ENCODE data around the gene PAX2. TPM values are rescaled to one million over a fixed set of nuclear protein-coding genes. Genes with fewer than 3 reads are reported as not detected.

Gene PAX2
- total and polyA plus RNA-seq, 2 experiments from 2014 or later: not detected

DNA sequence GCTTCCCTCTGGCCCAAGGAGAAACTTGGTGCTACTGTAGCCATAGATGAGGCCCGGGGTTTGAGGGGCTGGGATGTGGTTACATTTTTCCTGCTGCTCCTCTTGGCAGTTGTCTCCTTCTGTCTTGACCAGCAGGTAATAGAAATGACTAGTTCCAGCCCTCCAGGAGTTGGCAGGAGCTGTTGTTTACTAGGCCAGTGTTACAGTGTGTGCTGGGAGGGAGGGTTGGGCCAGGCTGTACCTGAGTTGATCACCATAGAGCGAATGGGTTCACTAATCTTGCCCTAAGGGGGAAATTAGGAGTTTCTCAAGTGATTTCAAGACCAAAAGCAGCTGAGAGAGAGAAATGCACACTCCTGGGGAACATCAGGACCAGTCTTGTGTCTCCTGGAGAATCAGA, 34.9 kb downstream of the PAX2 start:
- Histone ChIP-seq H3K4me3 (no peak overlapping the region), H3K4me1 (ENCODE audit: insufficient read depth) (no peaks in the 10 kb centered on the region), H2AFZ (no peak overlapping the region), H3K9me3 (ENCODE audit: low read depth) (no peaks in the 10 kb centered on the region), H3K27me3 (peaks cover 33% of the 10 kb centered on the region), H3K27ac (no peak overlapping the region), H3K36me3 (replicated peaks; ENCODE audit: insufficient read depth, low read depth) (no peaks in the 10 kb centered on the region), H3K4me2 (no peak overlapping the region), H3K79me2 (no peaks in the 10 kb centered on the region), H4K20me1 (ENCODE audit: insufficient read depth, poor library complexity, severe bottlenecking) (no peaks in the 10 kb centered on the region), H3K9me2 (replicated peaks; ENCODE audit: insufficient read depth) (no peaks in the 10 kb centered on the region)
- WGBS (ENCODE audit: low lambda C conversion rate, missing lambda C conversion rate): 67% methylated on average over 2 of the region's 2 CpGs
- no peak for DNase-seq (ENCODE audit: low spot score)
- TF ChIP-seq EZH2phosphoT487 (IDR thresholded peaks at IDR 0.05; ENCODE audit: low read depth, severe bottlenecking, unreplicated experiment): no peak
- TF ChIP-seq EZH2 (IDR thresholded peaks at IDR 0.05; ENCODE audit: borderline replicate concordance): no peak
- TF ChIP-seq CTCF (IDR thresholded peaks at IDR 0.05; ENCODE audit: poor library complexity): no peak

- Histone ChIP-seq H3K4me1 (ENCODE audit: insufficient read depth) (no peaks in the 10 kb centered on the region), H4K20me1 (ENCODE audit: insufficient read depth, poor library complexity, severe bottlenecking) (no peaks in the 10 kb centered on the region), H2AFZ (no peak overlapping the region), H3K9me2 (replicated peaks; ENCODE audit: insufficient read depth) (no peaks in the 10 kb centered on the region), H3K79me2 (no peaks in the 10 kb centered on the region), H3K4me3 (no peak overlapping the region), H3K27me3 (peaks cover 30% of the 10 kb centered on the region), H3K9me3 (ENCODE audit: low read depth) (no peaks in the 10 kb centered on the region), H3K36me3 (replicated peaks; ENCODE audit: insufficient read depth, low read depth) (no peaks in the 10 kb centered on the region), H3K27ac (no peak overlapping the region), H3K4me2 (no peak overlapping the region)
- TF ChIP-seq EZH2phosphoT487 (IDR thresholded peaks at IDR 0.05; ENCODE audit: low read depth, severe bottlenecking, unreplicated experiment) (no peak), CTCF (IDR thresholded peaks at IDR 0.05; ENCODE audit: poor library complexity) (no peak), EZH2 (IDR thresholded peaks at IDR 0.05; ENCODE audit: borderline replicate concordance) (no peak)
- no peak for DNase-seq (ENCODE audit: low spot score)
- WGBS (ENCODE audit: low lambda C conversion rate, missing lambda C conversion rate): 73% methylated on average over 11 of the region's 11 CpGs
These were observed 35.8 kb downstream of the PAX2 start for GRCh38 chr10:100781145-100781665.

GRCh38 chr10:100782461-100783244, 37.3 kb downstream of the PAX2 start:
- H3K36me3 ChIP-seq (replicated peaks; ENCODE audit: insufficient read depth, low read depth): no peaks in the 10 kb centered on the region
- H3K4me2 ChIP-seq: no peak overlapping the region
- DNase-seq (ENCODE audit: low spot score): no peak
- no peaks in the 10 kb centered on the region for H3K9me2 ChIP-seq (replicated peaks; ENCODE audit: insufficient read depth)
- 91% methylated on average over 13 of the region's 13 CpGs for WGBS (ENCODE audit: low lambda C conversion rate, missing lambda C conversion rate)
- TF ChIP-seq EZH2phosphoT487 (IDR thresholded peaks at IDR 0.05; ENCODE audit: low read depth, severe bottlenecking, unreplicated experiment) (no peak), CTCF (IDR thresholded peaks at IDR 0.05; ENCODE audit: poor library complexity) (no peak), EZH2 (IDR thresholded peaks at IDR 0.05; ENCODE audit: borderline replicate concordance) (no peak)
- peaks cover 38% of the 10 kb centered on the region for H3K27me3 ChIP-seq
- H3K79me2 ChIP-seq: no peaks in the 10 kb centered on the region
- no peaks in the 10 kb centered on the region for H3K4me1 ChIP-seq (ENCODE audit: insufficient read depth)
- no peaks in the 10 kb centered on the region for H4K20me1 ChIP-seq (ENCODE audit: insufficient read depth, poor library complexity, severe bottlenecking)
- no peaks in the 10 kb centered on the region for H3K9me3 ChIP-seq (ENCODE audit: low read depth)
- no peak overlapping the region for H2AFZ ChIP-seq
- H3K4me3 ChIP-seq: no peak overlapping the region
- no peak overlapping the region for H3K27ac ChIP-seq

All from hepatocyte (in vitro differentiated cells).